HUES6 (cell line): ENCODE results near the gene ITIH2.
A peak's percentile ranks its signal among the peaks of the same experiment; 100 is the strongest.

ENCODE experiments used
- H3K27ac ChIP-seq: 2 replicates; pipeline ENCODE4 v1.7.0; 2013; ENCODE audit warnings: low read depth, mild to moderate bottlenecking, low read length, inconsistent platforms
- H3K27me3 ChIP-seq: 2 replicates; pipeline ENCODE4 v1.6.1; 2013; ENCODE audit warnings: low read length; ENCODE audit not compliant: control insufficient read depth, insufficient read depth
- H3K36me3 ChIP-seq: 2 replicates; pipeline ENCODE4 v1.6.1; 2013; ENCODE audit warnings: low read length; ENCODE audit not compliant: control insufficient read depth, insufficient read depth
- H3K4me1 ChIP-seq: 2 replicates; pipeline ENCODE4 v1.6.1; 2013; ENCODE audit warnings: low read length; ENCODE audit not compliant: control insufficient read depth, insufficient read depth
- H3K4me3 ChIP-seq: 2 replicates; pipeline ENCODE4 v1.5.1; 2013; ENCODE audit warnings: low read depth, low read length
- H3K9ac ChIP-seq: one replicate; pipeline ENCODE4 v1.6.1; 2013; ENCODE audit warnings: mild to moderate bottlenecking, low read length
- H3K9me3 ChIP-seq: 2 replicates; pipeline ENCODE4 v1.6.1; 2013; ENCODE audit warnings: low read depth, low read length; ENCODE audit not compliant: control insufficient read depth, insufficient read depth

Gene ITIH2

DNA sequence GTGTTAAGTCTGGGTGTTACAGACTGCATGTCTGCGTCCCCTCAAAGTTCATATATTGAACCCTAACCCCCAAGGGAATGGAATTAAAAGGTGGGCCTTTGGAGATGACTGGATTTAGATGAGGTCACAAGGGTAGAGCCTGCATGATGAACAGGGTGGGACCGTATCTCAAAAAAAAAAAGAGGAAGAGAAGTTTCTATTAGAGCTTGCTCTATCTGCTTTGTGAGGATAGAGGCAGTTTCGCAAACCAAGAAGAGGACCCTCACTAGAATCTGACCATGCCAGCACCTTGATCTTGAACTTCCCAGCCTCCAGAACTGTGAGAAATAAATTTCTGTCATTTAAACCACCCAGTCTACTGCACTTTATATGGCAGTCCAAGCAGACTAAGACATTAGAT lies 83.3 kb downstream of the ITIH2 start:
- H3K9ac ChIP-seq, result no peak overlapping the region
- no peak overlapping the region for H3K27ac ChIP-seq
- H3K9me3 ChIP-seq, result no peaks in the 10 kb centered on the region
- H3K4me3 ChIP-seq, result peak overlapping the region; percentile 90
- H3K4me1 ChIP-seq, result peaks cover 15% of the 10 kb centered on the region
- H3K36me3 ChIP-seq, result peaks cover 13% of the 10 kb centered on the region
- H3K27me3 ChIP-seq, result no peaks in the 10 kb centered on the region

DNA sequence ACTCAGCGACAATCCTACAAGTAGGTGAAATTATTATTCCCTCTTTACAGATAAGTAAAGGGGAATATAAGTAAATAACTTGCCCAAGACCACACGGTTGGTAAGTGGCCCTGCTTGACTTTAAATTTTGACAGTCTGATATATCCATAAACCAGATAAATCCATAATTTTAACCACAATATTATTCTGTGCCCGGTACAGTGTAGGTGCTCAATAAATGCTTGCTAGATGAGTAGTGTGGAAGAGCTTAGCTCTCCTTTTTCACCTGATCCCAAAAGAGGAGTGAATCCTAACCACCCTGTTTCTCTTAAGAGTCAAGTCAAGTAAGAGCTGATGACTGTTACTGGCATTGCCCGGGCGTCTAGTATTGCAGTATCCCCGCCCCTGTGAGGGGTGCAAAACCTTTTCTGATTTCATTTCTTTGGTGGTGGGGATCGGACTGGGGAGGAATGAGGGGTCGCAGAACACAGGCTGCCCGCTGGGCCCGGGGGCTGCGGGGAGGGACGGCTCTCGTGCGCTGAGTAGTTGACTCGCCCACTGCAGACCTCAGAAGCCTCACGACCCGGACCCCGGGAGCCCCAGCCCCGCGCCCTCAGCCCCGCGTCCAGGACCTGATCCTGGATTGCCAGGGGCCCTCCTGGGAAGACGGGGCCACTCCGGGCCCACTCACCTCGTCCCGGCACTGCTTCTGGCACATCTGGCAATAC lies 84.2 kb downstream of the ITIH2 start:
- H3K27ac ChIP-seq, result peak overlapping the region; percentile 62; the same call in 1 of the 2 replicates

DNA sequence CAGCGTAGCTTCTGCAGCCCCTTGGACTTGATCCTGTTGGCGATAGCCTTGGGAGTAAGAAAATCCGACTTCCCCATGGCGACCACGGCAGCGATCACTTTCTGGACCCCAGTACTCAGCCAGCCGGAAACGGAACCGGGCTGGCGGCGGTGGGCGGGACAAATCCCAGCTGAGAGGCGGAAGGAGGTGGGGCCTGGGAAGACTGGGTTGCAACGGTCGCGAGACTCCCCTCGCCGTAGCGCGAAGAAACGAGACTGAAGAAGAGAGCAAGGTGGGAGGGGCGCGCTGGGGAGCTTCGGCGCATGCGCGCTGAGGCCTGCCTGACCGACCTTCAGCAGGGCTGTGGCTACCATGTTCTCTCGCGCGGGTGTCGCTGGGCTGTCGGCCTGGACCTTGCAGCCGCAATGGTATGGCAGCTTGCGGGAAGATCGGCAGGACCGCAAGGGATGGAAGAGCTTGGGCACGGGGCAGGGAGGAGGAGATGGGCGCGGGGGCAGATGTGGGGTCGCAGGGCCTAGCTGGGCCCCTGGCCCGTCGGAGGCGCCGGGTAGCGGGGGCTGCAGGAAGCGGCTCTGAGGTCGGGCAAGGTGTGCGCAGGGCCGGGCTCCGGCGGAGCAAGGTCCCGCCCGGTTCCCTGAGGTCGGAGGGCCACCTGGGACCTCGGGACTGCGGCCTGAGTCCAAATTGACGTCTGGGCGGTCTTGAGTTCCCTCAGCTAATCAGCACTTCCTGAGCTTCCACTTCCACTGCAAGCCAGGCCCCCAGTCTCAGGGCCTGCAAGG lies 84.9 kb downstream of the ITIH2 start, which contains the start of the genes ATP5F1C and KIN:
Gene ATP5F1C (plus strand): TSS at position 321 of the 782 bp plus-strand sequence. CDS start 31 bp downstream, at position 352.
Gene KIN (minus strand): TSS at position 137 of the 782 bp plus-strand sequence. CDS start 60 bp downstream, at position 77.
- peak within 1 kb of the TSS; percentile 80 for H3K27ac ChIP-seq
- H3K4me1 ChIP-seq, result peaks cover 15% of the 10 kb centered on the region

More for the DNA sequence above, 84.2 kb downstream of the ITIH2 start:
- Histone ChIP-seq H3K4me3 (peak overlapping the region; percentile 90), H3K9me3 (no peaks in the 10 kb centered on the region), H3K36me3 (peaks cover 13% of the 10 kb centered on the region), H3K4me1 (peaks cover 15% of the 10 kb centered on the region), H3K9ac (peak overlapping the region; percentile 99), H3K27me3 (no peaks in the 10 kb centered on the region)

DNA sequence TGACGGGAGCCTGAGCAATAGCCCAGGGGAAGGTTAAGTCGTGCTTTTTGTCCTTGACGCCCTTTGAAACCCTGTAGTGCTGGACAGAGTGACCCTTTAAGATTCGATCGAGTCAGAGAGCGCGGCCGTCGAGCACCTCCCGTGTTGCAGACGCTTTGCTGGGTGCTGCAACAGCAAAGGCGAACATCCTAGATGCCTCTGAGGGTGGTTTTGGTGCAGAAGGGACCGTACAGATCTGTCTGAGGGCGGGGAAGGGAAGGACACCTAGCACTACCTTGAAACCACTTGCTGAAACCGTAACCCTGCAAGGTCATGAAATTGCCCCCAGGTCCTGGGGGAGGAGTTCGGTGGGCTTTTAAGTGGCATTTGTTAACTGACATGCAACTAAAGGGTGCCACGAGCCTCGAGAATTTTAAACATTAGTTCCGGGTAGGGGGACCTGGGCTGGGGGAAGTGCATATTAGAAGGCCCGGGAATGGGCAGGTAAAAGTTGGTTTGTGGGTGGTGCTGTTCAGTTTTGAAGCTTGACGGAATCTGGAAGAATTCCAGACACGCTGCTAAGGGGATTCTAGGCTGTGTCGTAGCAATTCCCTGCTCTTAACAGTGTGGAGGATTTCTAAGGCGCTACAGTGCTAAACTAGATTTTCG lies 85.6 kb downstream of the ITIH2 start:
- peak overlapping the region; percentile 80 for H3K27ac ChIP-seq
- peaks cover 18% of the 10 kb centered on the region; the same call in 1 of the 2 replicates for H3K36me3 ChIP-seq
- peaks cover 15% of the 10 kb centered on the region for H3K4me1 ChIP-seq
- peak overlapping the region; percentile 99 for H3K9ac ChIP-seq
- H3K4me3 ChIP-seq, result peak overlapping the region; percentile 90
- H3K9me3 ChIP-seq, result no peaks in the 10 kb centered on the region
- H3K27me3 ChIP-seq, result no peaks in the 10 kb centered on the region

More for the DNA sequence above, 84.9 kb downstream of the ITIH2 start, which contains the start of the genes ATP5F1C and KIN:
- Histone ChIP-seq H3K36me3 (peaks cover 18% of the 10 kb centered on the region; the same call in 1 of the 2 replicates), H3K4me3 (peak within 1 kb of the TSS; percentile 90), H3K27me3 (no peaks in the 10 kb centered on the region), H3K9me3 (no peaks in the 10 kb centered on the region), H3K9ac (peak within 1 kb of the TSS; percentile 99)

DNA sequence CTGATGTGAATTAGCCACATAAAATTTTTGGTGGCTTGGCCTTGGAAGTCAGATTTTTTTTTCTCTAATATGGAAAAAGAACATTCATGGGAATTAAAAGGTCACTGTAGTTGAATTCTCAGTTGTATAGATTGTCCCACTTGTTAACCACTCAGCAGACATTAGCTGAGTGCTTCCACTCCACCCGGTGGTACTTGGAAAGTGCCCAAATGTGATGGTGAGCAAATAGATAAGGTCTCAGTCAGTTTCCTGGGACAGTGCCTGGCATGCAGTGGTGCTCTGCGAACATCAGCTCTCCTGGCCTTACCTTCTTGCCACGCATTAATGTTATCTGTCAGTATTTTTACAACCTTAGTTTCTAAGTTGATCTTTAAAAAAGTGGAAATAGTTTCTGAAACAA lies 86.3 kb downstream of the ITIH2 start:
- peaks cover 15% of the 10 kb centered on the region for H3K4me1 ChIP-seq
- no peaks in the 10 kb centered on the region for H3K9me3 ChIP-seq
- H3K27ac ChIP-seq, result no peak overlapping the region
- no peaks in the 10 kb centered on the region for H3K27me3 ChIP-seq
- peak overlapping the region; percentile 90 for H3K4me3 ChIP-seq
- H3K36me3 ChIP-seq, result peaks cover 15% of the 10 kb centered on the region; the same call in 1 of the 2 replicates
- H3K9ac ChIP-seq, result peak overlapping the region; percentile 99

DNA sequence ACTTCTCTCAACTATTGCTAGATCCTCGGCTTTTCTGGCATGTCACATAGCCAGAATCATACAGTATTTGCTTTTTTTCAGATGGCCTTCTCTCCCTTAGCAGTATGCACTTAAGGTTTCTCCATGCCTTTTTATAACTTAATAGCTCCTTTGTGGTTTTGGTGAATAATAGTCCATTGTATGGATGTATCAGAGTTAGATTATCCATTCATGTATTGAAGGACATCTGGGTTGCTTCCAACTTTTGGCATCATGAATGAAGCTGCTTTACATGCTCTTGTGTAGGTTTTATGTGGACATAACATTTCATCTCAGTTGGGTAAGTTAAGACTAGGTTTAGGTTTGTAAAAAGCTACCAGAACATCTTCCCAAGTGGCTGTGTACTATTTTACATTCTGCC lies 89.4 kb downstream of the ITIH2 start:
- peaks cover 13% of the 10 kb centered on the region for H3K4me1 ChIP-seq
- no peaks in the 10 kb centered on the region for H3K27me3 ChIP-seq
- H3K27ac ChIP-seq, result no peak overlapping the region
- H3K36me3 ChIP-seq, result peaks cover 33% of the 10 kb centered on the region
- no peak overlapping the region for H3K4me3 ChIP-seq
- no peak overlapping the region for H3K9ac ChIP-seq
- no peaks in the 10 kb centered on the region for H3K9me3 ChIP-seq

DNA sequence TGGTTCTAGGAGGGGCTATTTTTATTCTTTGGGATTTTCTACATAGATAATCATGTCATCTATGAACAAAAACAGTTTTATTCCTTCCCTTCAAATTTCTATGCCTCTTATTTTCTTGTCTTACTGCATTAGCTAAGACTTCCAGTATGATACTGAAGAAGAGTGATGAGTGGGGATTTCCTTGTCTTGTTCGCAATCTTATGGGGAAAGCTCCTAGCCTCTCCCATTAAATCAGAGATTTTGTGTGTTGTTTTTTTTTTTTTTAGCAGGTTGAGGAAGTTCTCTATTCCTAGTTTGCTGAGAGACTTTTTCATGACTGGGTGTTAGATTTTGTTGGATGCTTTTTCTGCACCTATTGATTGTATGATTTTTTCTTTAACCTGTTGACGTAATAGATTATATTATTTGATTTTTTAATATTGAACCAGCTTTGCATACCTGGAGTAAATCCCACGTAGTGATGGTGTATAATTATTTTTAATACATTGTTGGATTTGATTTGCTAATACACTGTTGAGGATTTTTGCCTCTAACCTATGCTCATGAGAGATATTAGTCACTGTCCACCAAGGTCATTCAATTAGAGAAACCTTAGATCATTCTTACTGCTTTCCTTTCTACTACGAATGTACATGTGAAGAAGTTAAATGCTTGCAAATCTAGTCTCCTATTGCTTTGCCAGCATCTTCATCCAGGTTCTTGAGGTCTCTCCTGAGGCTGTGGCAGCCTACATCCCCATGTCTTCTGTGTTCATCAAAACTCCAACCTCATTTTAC lies 91.3 kb downstream of the ITIH2 start:
- Histone ChIP-seq H3K9me3 (no peaks in the 10 kb centered on the region), H3K36me3 (peaks cover 49% of the 10 kb centered on the region), H3K4me1 (peaks cover 9% of the 10 kb centered on the region), H3K9ac (no peak overlapping the region), H3K27me3 (no peaks in the 10 kb centered on the region), H3K27ac (no peak overlapping the region), H3K4me3 (no peak overlapping the region)

DNA sequence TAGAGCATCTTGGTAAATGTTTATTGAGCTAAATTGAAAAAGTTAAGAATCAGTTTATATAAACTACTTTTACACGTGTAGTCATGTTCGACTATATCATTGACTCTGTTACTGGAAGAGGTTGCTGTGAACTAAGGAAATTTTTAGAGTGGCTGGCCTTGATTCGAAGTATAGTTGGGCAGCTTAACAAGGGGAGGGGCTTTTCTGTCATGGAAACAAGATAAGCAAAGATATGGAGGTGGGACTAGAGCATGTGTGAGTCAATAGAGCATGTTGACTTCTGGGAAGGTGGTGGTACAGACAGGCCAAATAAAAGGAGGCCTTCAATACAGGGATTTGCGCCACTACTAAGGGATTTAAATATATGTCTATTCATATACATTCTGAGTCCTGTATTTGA lies 92.5 kb downstream of the ITIH2 start:
- H3K9ac ChIP-seq, result no peak overlapping the region
- no peaks in the 10 kb centered on the region for H3K9me3 ChIP-seq
- H3K36me3 ChIP-seq, result peaks cover 55% of the 10 kb centered on the region
- no peak overlapping the region for H3K4me3 ChIP-seq
- H3K27ac ChIP-seq, result 0 out of 2 replicates have a peak overlapping the region, but pooled peaks have one; percentile 41
- H3K4me1 ChIP-seq, result 0 out of 2 replicates have a peak, but pooled peaks cover 2% of the 10 kb centered on the region
- H3K27me3 ChIP-seq, result no peaks in the 10 kb centered on the region

DNA sequence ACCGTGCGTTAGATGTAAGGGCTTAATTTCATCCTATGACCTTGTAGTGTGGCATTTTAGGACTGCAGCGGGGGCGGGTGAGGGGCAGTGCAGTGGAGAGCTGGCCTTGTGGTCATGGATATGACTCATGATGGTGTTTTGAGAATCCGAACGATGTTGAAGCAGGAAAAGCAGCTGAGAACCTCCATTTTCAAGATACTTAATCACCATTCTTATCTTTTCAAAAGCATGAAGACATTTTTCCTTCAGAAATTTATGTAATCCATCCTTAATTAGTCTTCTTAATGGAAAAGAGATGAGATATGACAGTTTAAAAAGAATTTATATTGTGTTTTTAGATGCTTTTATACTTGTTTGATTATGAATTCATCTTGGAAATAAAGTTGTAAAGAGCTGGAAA lies 94.5 kb downstream of the ITIH2 start:
- H3K4me3 ChIP-seq, result no peak overlapping the region
- no peaks in the 10 kb centered on the region for H3K9me3 ChIP-seq
- H3K9ac ChIP-seq, result no peak overlapping the region
- 0 out of 2 replicates have a peak, but pooled peaks cover 2% of the 10 kb centered on the region for H3K4me1 ChIP-seq
- H3K27me3 ChIP-seq, result no peaks in the 10 kb centered on the region
- no peak overlapping the region for H3K27ac ChIP-seq
- peaks cover 64% of the 10 kb centered on the region for H3K36me3 ChIP-seq
